HG02852 (cell line): Measurements from ENCODE around the gene PRPF19.

Experiments
- ATAC-seq: cut with Tn5 transposase; IDR thresholded peaks from one replicate; pipeline ENCODE4 v1.9.1; 2021; ENCODE audit warnings: mild to moderate bottlenecking, moderate library complexity; ENCODE audit not compliant: unreplicated experiment

PRPF19 gene

GRCh38 chr11:60876168-60876485, 30.3 kb downstream of the PRPF19 start:
- no peak for ATAC-seq

- no peak for ATAC-seq
Measured at GRCh38 chr11:60875366-60876167, 30.8 kb downstream of the PRPF19 start.

DNA sequence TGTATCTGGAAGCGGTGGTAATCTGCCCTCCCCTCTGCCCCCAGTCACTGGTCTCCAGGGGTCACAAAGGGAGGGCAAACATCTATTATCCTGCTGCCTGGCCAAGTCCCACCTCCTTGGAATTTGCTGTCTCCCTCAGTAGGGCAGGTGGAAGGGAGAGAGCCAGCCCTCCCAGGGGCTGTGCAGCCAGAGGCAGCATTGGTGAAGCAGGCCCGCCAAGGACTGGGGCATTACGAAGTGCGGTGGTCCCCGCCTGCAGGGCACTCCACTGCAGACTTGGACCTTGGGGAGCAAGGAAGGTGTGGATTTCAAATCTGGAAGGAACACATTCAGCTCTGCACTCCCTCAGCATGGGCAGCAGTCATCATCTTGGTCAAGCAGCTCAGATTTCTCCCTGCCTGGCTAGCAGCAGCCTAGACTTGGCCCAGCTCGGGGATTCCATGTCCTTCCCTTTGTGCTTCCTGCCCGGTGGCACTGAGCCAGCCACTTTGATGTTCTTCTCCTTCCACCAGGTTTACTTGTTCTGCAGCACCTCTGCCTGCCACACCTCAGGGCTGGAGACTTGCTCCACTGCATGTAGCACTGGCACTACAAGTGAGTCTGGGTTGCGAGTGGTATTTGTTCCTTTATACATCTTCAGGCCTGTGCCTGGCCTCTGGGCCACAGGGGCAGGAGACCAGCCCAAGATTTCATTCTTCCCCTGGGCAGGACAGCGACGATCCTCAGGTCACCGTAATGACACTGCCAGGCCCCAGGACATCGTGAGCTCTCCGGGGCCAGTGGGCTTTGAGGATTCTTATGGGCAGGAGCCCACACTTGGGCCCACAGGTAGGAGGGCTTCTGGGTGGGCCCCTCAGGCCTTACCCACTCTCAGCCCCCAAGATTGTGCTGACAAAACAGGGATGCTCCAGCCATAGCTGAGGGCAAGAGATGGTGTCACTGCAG, 31.7 kb downstream of the PRPF19 start:
- no peak for ATAC-seq

- no peak for ATAC-seq
Measured at GRCh38 chr11:60873533-60873932, 32.9 kb downstream of the PRPF19 start.

DNA sequence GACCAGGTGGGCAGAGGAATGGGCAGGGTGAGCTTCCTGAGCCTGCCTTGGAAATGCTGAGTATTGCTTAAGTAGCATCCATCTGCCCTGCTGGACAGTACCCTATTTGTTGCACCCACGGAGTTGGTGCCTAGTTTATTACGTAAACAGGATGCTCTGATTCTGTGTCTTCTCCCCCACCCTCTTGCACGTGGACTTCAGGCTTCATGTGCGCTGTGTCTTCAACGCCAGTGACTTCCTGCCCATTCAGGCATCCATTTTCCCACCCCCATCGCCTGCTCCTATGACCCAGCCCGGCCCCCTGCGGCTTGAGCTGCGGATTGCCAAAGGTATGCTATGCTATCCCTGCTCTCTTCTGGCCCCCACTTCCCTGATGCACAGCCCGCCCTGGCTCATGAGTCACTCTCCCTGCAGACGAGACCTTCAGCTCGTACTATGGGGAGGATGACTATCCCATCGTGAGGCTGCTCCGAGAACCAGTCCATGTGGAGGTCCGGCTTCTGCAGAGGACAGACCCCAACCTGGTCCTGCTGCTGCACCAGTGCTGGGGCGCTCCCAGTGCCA, 33.3 kb downstream of the PRPF19 start:
- ATAC-seq: no peak

DNA sequence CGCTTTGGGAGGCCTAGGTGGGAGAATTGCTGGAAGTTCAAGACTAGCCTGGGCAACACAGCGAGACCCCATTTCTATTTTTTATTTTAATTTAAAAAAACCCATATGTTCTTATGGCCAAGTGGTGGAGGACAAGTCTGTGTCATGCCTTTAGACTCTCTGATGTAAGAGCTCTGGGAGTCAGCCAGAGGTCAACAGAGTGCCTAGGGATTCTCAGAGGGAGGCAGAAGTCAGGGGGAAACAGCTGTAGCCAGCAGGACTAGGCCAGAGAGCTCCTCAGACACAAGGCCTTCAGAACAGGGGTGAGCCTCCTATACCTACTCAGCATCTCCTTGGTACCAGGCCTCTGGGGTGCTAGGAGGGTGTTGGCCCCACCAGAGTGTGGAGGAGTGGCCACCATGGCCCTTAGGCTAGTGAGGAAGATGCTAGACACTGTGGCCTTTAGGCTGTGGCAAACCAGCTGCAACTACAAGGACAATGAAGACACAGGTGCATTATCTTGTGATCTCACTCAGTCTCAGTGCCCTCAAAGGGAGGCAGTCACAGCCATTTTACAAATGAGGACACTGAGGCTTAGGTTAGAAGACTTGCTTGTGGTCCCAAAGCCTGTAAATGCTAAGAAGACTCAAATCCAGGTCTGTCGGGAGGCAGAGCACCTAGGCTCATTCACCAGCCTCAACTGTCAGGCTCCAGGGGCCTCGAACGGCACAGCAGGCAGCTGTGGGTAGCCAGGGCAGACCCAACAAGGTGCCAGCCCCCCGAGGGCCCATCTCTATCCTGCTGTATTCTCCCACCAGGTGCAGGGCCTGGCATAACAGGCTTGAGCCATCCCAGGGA, 34.0 kb downstream of the PRPF19 start:
- no peak for ATAC-seq

DNA sequence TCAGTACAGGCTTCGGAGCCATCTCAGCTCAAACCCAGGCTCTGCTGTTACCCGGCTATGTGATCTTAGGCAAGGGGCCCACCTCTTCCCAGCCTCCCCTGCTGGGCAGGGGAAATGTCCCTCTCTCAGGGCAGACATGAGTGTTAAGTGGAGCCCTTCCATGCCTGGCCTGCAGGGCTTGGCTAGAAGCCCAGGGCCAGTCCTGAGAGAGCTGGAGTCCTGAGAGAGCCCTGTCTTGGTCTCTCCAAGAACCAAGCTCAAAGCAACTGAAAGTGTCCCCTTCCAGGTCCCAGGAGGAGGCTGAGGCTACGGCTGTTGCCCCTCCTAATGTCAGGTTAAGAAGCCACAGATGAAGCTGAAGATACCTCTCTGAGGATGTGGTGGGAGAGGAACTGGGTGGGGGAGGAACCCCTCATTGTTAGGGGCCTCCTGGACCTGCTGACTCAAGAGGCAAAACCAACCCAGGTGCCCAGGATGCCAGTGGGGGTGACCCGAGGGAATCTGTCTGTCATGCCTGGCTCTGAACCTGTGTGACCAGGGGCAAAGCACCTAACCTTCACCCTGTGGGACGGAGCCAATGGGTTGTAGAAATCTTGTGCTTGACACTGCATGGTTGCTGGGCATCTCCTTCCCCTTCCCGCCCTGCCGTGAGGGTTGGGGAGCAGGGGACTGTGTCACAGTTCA, 34.9 kb downstream of the PRPF19 start:
- ATAC-seq: no peak

GRCh38 chr11:60870733-60871377, 35.5 kb downstream of the PRPF19 start:
- no peak for ATAC-seq

GRCh38 chr11:60870276-60870675, 36.1 kb downstream of the PRPF19 start:
- no peak for ATAC-seq

- no peak for ATAC-seq
Measured at GRCh38 chr11:60869451-60869825, 36.9 kb downstream of the PRPF19 start.

- no peak for ATAC-seq
Measured at GRCh38 chr11:60868682-60869450, 37.5 kb downstream of the PRPF19 start.

GRCh38 chr11:60867871-60868681, 38.3 kb downstream of the PRPF19 start:
- no peak for ATAC-seq

DNA sequence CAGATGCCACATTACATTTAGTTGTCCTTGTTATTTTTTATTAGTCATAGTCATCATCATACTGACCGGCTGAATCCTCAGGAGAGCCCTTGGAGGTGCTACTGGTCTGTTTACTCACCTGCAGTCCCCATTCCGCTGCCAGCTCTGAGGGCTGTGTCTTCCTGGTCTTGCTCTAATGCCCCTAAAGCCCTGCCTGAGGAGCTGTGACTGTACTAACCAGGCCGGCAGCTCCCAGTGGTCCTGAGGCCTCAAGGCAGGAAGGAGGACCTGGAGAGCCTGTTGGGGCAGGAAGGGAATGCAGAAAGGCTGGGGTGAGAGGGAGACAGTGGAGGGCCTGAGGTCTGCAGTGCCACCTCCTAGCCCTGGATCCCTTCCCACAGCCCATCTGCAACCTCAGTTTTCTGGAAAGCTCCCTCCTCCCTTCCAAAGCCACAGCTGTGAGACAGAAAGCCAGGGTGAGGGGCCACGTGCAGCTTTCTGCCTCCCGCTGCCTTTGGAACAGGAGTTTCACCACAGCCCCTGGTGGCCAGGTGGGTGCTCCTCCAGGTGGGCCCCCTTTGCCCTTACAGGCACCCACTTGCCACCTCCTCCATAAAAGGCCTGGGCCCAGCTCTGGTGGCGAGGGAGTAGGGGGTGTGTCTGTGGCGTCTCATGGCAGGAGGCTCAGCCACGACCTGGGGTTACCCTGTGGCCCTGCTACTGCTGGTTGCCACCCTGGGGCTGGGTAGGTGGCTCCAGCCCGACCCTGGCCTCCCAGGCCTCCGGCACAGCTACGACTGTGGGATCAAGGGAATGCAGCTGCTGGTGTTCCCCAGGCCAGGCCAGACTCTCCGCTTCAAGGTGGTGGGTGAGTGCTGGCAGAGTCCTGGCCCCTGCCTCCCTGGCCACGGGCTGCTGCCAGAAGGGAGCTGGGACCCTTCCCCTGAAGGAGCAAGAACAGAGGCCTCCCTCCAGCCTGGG, 39.2 kb downstream of the PRPF19 start, which contains the start of gene ZP1:
TSS of gene ZP1 (plus strand) at position 632 of the 960 bp plus-strand sequence. CDS start at position 652, 20 bp downstream.
- no peak for ATAC-seq

DNA sequence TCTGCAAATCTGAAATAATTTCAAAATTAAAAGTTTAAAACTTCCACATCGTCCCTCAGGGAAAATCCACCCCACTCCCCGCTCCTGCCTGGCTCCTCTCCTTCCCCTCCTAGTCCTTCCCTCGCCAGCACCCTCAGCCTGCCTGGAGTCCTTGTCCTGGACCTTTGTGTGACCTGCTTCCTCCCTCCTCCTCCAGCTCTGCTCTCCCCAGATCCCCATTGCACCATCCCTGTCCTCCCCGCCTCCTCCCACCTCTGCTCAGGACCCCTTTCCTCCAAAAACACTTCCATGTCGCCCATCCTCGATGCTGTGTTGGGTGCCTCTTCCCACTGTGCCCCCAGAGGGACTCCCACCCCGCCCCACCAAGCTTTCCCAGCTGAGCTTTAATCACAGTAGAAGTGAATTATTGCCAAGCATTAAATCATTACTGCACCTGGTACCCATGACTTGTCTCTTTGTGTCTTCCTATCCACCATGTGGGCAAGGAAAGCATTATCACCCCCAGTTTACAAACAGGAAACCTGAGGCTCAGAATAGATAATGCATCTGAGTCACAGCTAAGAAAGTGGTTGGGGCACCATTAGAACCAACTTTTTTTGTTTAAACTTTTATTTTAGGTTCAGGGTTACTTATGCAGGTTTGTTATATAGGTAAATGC, 41.4 kb downstream of the PRPF19 start:
- ATAC-seq: no peak

GRCh38 chr11:60863550-60864521, 42.5 kb downstream of the PRPF19 start:
- no peak for ATAC-seq
